HAP-1 (cell line): ENCODE measurements around the gene LIN7A.

Experiments used
- DNase-seq, 2 experiments: peaks; one replicate each; pipeline ENCODE4 v3.0.0-alpha.2; 2016 to 2020; ENCODE audit warnings: low spot score in 2 of 2
- H3K27me3 ChIP-seq: fragments of 250-450 bp; sonication (Bioruptor Pico); 2 replicates; pipeline ENCODE4 v1.5.1; 2020; ENCODE audit warnings: low read depth, mild to moderate bottlenecking, moderate library complexity
- H3K36me3 ChIP-seq: fragments of 250-450 bp; sonication (Bioruptor Pico); replicated peaks from 2 replicates; pipeline ENCODE4 v1.5.1; 2020; ENCODE audit warnings: mild to moderate bottlenecking
- H3K4me1 ChIP-seq: fragments of 250-450 bp; sonication (Bioruptor Pico); 2 replicates; pipeline ENCODE4 v1.5.1; 2020; ENCODE audit warnings: mild to moderate bottlenecking
- H3K4me3 ChIP-seq: fragments of 250-450 bp; sonication (Bioruptor Pico); 2 replicates; pipeline ENCODE4 v1.5.1; 2020; ENCODE audit warnings: mild to moderate bottlenecking, moderate library complexity
- H3K9me3 ChIP-seq: fragments of 250-450 bp; sonication (Bioruptor Pico); 2 replicates; pipeline ENCODE4 v1.5.1; 2020; ENCODE audit warnings: mild to moderate bottlenecking, moderate library complexity
- in situ Hi-C: fragments of 300-500 bp; cut with MboI; formaldehyde crosslinking; loops from 3 replicates; pipeline ENCODE4 v1.14.3; 2020; ENCODE audit warnings: low sequenced_read_pairs, inconsistent platforms, mixed read lengths

The LIN7A gene

GRCh38 chr12:80861641-80862378 lies 75.9 kb downstream of the LIN7A start:
- Histone ChIP-seq H3K9me3 (no peaks in the 10 kb centered on the region), H3K4me3 (no peak overlapping the region), H3K27me3 (no peaks in the 10 kb centered on the region), H3K4me1 (no peaks in the 10 kb centered on the region), H3K36me3 (0 out of 2 replicates have a peak, but pooled peaks cover 3% of the 10 kb centered on the region)
- in situ Hi-C loops = no loop called here
- DNase-seq = no peak

DNA sequence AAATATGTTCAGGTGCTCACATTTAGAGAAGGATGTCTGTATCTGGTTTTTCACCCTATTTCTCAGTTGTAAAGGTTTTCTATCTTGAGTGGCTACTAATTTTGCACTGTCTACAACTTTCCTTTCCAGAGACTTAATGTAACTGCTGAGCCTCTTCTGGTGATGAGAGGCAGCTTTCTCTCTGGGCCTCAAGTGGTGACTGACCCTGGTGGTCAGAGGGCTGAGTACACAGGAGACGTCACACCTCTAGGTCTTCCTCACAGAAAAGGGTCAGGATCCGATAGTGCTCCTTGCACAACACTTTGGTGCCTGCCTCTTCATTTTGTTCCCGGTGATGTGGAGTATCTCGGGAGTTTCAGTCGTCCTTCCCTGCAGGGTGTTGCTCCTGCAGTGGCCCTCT lies 76.8 kb downstream of the LIN7A start:
- no peaks in the 10 kb centered on the region for H3K4me1 ChIP-seq
- no peaks in the 10 kb centered on the region for H3K27me3 ChIP-seq
- DNase-seq = no peak
- H3K36me3 ChIP-seq = 0 out of 2 replicates have a peak, but pooled peaks cover 3% of the 10 kb centered on the region
- no peak overlapping the region for H3K4me3 ChIP-seq
- in situ Hi-C loops = no loop called here
- H3K9me3 ChIP-seq = no peaks in the 10 kb centered on the region

- no peak for DNase-seq
- in situ Hi-C loops = no loop called here
- no peak overlapping the region for H3K4me3 ChIP-seq
- no peaks in the 10 kb centered on the region for H3K9me3 ChIP-seq
- no peaks in the 10 kb centered on the region for H3K4me1 ChIP-seq
- no peaks in the 10 kb centered on the region for H3K27me3 ChIP-seq
- 0 out of 2 replicates have a peak, but pooled peaks cover 3% of the 10 kb centered on the region for H3K36me3 ChIP-seq
Measured at GRCh38 chr12:80860206-80860605, 77.5 kb downstream of the LIN7A start.

- H3K4me1 ChIP-seq = 0 out of 2 replicates have a peak, but pooled peaks cover 4% of the 10 kb centered on the region
- H3K9me3 ChIP-seq = no peaks in the 10 kb centered on the region
- no peaks in the 10 kb centered on the region for H3K27me3 ChIP-seq
- in situ Hi-C loops = no loop called here
- H3K36me3 ChIP-seq = 0 out of 2 replicates have a peak, but pooled peaks cover 3% of the 10 kb centered on the region
- no peak overlapping the region for H3K4me3 ChIP-seq
- no peak for DNase-seq
Measured at GRCh38 chr12:80858356-80858755, 79.4 kb downstream of the LIN7A start.

DNA sequence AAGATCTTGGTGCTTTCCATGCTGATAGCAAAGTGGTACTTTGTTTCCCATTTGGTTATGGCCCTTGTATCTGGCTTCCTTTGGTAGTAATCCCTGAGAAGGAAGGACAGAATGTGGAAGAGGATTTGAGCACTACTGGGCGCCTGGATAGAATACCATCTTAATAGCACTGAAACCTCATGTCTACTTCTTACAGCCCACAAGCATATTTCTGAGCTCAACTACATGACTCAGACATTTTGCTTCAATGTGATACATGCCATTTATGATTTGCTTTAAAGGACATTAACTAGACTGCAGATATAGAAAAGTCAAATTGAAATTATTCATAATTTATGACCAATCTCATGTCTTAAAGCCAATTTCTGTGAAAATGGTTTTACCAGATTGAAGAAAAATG lies 80.4 kb downstream of the LIN7A start:
- no peak for DNase-seq
- no peaks in the 10 kb centered on the region for H3K9me3 ChIP-seq
- in situ Hi-C loops = no loop called here
- H3K27me3 ChIP-seq = no peaks in the 10 kb centered on the region
- H3K4me3 ChIP-seq = no peak overlapping the region
- 0 out of 2 replicates have a peak, but pooled peaks cover 3% of the 10 kb centered on the region for H3K36me3 ChIP-seq
- H3K4me1 ChIP-seq = 0 out of 2 replicates have a peak, but pooled peaks cover 4% of the 10 kb centered on the region

DNA sequence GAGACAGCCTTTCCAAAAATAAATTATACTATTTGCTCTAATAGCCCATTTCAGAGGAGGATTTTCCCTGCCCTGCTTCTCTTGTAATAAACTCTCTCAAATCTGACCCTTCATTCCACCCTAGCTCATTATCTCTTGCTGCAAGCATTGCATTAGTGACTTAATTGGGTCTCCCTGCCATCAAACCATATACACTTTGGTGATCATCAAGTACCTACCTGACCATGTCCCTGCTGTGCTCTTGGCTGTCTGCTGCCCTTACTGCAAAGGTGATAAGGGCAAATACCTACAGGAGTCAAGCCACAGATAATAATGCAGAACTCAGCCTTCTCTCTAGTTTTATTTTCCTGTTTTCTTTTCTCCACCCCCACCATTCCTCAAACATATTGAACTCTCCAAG lies 88.4 kb downstream of the LIN7A start:
- in situ Hi-C loops = no loop called here
- Histone ChIP-seq H3K4me3 (no peak overlapping the region), H3K4me1 (peaks cover 25% of the 10 kb centered on the region), H3K9me3 (no peaks in the 10 kb centered on the region), H3K36me3 (no peaks in the 10 kb centered on the region), H3K27me3 (no peaks in the 10 kb centered on the region)
- DNase-seq = no peak

- Histone ChIP-seq H3K4me3 (no peak overlapping the region), H3K27me3 (no peaks in the 10 kb centered on the region), H3K36me3 (no peaks in the 10 kb centered on the region), H3K4me1 (peaks cover 25% of the 10 kb centered on the region), H3K9me3 (no peaks in the 10 kb centered on the region)
- in situ Hi-C loops = no loop called here
- DNase-seq = no peak
Measured at GRCh38 chr12:80848858-80849257, 88.9 kb downstream of the LIN7A start.

GRCh38 chr12:80847575-80847974 lies 90.2 kb downstream of the LIN7A start:
- H3K4me3 ChIP-seq = no peak overlapping the region
- H3K36me3 ChIP-seq = peaks cover 11% of the 10 kb centered on the region; the same call in 1 of the 2 replicates
- peaks cover 25% of the 10 kb centered on the region for H3K4me1 ChIP-seq
- H3K9me3 ChIP-seq = no peaks in the 10 kb centered on the region
- in situ Hi-C loops = no loop called here
- H3K27me3 ChIP-seq = no peaks in the 10 kb centered on the region
- no peak for DNase-seq

DNA sequence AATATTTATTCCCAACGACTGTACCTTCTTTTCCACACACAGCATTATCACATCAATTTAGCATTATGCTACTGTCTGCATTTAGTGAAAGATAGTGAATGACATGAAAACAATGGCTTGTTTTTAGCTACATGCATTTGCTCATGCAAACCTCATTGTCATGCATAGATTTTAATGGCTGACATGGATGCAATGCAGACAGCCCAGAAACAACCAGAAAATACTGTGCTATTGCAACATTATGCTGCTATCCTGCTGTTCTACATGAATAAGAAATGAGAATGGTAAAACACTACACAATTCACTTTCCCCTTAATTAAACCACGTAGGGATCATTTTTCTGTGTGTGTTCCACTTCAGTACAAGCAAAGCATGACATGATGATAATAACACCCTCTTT lies 90.8 kb downstream of the LIN7A start:
- in situ Hi-C loops = no loop called here
- Histone ChIP-seq H3K27me3 (no peaks in the 10 kb centered on the region), H3K36me3 (peaks cover 13% of the 10 kb centered on the region; the same call in 1 of the 2 replicates), H3K9me3 (no peaks in the 10 kb centered on the region), H3K4me1 (peaks cover 25% of the 10 kb centered on the region), H3K4me3 (no peak overlapping the region)
- peak; percentile 55 to 92 for DNase-seq

- no peak for DNase-seq
- no peak overlapping the region for H3K4me3 ChIP-seq
- H3K4me1 ChIP-seq = peaks cover 25% of the 10 kb centered on the region
- in situ Hi-C loops = no loop called here
- no peaks in the 10 kb centered on the region for H3K9me3 ChIP-seq
- no peaks in the 10 kb centered on the region for H3K27me3 ChIP-seq
- peaks cover 13% of the 10 kb centered on the region; the same call in 1 of the 2 replicates for H3K36me3 ChIP-seq
Measured at GRCh38 chr12:80845639-80846038, 92.1 kb downstream of the LIN7A start.

GRCh38 chr12:80843969-80844368 lies 93.8 kb downstream of the LIN7A start:
- no peak for DNase-seq
- H3K4me1 ChIP-seq = peaks cover 23% of the 10 kb centered on the region
- in situ Hi-C loops = no loop called here
- peaks cover 13% of the 10 kb centered on the region; the same call in 1 of the 2 replicates for H3K36me3 ChIP-seq
- H3K27me3 ChIP-seq = no peaks in the 10 kb centered on the region
- H3K4me3 ChIP-seq = no peak overlapping the region
- H3K9me3 ChIP-seq = no peaks in the 10 kb centered on the region

GRCh38 chr12:80838708-80839107 lies 99.0 kb downstream of the LIN7A start:
- in situ Hi-C loops = no loop called here
- Histone ChIP-seq H3K36me3 (peaks cover 13% of the 10 kb centered on the region), H3K27me3 (no peaks in the 10 kb centered on the region), H3K4me1 (peaks cover 8% of the 10 kb centered on the region; the same call in 1 of the 2 replicates), H3K4me3 (no peak overlapping the region), H3K9me3 (no peaks in the 10 kb centered on the region)
- no peak for DNase-seq

- no peak for DNase-seq
- peaks cover 8% of the 10 kb centered on the region; the same call in 1 of the 2 replicates for H3K4me1 ChIP-seq
- in situ Hi-C loops = no loop called here
Measured at GRCh38 chr12:80838024-80838658, 99.6 kb downstream of the LIN7A start.

GRCh38 chr12:80837342-80837978 lies 100.3 kb downstream of the LIN7A start:
- Histone ChIP-seq H3K9me3 (no peaks in the 10 kb centered on the region), H3K4me1 (peaks cover 8% of the 10 kb centered on the region; the same call in 1 of the 2 replicates), H3K27me3 (no peaks in the 10 kb centered on the region), H3K4me3 (no peak overlapping the region), H3K36me3 (peaks cover under 1% of the 10 kb centered on the region)
- in situ Hi-C loops = no loop called here
- peak; percentile 53 to 64 for DNase-seq

More at GRCh38 chr12:80838024-80838658, 99.6 kb downstream of the LIN7A start:
- H3K36me3 ChIP-seq = peaks cover 7% of the 10 kb centered on the region
- H3K4me3 ChIP-seq = no peak overlapping the region
- H3K27me3 ChIP-seq = no peaks in the 10 kb centered on the region
- H3K9me3 ChIP-seq = no peaks in the 10 kb centered on the region
